ENCODE results near the gene LRCOL1. TPM values are rescaled to one million over a fixed set of nuclear protein-coding genes. Genes with fewer than 3 reads are reported as not detected.

Gene LRCOL1
- total RNA-seq, 6 experiments from 2014 or later, result 0.61 to 13.1 (median 6.8) TPM

- Histone ChIP-seq H3K9me3 (no peaks in the 10 kb centered on the region), H3K4me1 (no peaks in the 10 kb centered on the region), H3K27ac (no peak overlapping the region), H3K36me3 (peaks cover 0 to 70% (median 17%) of the 10 kb centered on the region in 4 donors), H3K27me3 (no peaks in the 10 kb centered on the region), H3K4me3 (no peak overlapping the region)
- no CpG with 5 or more reads among the region's 10 CpGs for WGBS (ENCODE audit: insufficient coverage, low coverage, low lambda C conversion rate, missing lambda C conversion rate)
- DNase-seq (peak in 1 of 3 donors; percentile 28), ATAC-seq (no peak)
- intact Hi-C loops (cut with DNase I), result no loop called here
- TF ChIP-seq, protein P1, sequence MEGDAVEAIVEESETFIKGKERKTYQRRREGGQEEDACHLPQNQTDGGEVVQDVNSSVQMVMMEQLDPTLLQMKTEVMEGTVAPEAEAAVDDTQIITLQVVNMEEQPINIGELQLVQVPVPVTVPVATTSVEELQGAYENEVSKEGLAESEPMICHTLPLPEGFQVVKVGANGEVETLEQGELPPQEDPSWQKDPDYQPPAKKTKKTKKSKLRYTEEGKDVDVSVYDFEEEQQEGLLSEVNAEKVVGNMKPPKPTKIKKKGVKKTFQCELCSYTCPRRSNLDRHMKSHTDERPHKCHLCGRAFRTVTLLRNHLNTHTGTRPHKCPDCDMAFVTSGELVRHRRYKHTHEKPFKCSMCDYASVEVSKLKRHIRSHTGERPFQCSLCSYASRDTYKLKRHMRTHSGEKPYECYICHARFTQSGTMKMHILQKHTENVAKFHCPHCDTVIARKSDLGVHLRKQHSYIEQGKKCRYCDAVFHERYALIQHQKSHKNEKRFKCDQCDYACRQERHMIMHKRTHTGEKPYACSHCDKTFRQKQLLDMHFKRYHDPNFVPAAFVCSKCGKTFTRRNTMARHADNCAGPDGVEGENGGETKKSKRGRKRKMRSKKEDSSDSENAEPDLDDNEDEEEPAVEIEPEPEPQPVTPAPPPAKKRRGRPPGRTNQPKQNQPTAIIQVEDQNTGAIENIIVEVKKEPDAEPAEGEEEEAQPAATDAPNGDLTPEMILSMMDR (IDR thresholded peaks at IDR 0.05), result no peak
- TF ChIP-seq POLR2A (IDR thresholded peaks at IDR 0.05), result no peak
Measured at GRCh38 chr12:132633901-132634300, 23.5 kb upstream of the LRCOL1 start.

DNA sequence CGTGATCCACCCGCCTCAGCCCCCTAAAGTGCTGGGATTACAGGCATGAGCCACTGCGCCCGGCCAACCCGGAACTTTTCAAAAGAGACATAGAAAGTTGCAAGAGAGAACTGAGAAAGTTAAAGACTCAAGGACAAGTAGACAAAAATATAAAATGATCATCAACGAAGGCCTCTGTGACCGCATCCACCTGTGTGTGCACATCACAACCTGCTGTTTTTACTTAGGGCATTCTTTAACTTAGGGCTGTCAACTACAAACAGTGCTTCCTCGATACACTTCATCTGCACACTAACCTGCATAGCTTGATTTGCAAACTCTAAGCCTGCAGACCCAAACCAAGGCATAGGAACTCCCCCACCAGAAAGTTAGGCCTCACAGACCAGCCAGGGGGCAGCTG lies 23.0 kb upstream of the LRCOL1 start:
- no peak for TF ChIP-seq POLR2A (IDR thresholded peaks at IDR 0.05)
- TF ChIP-seq, protein P1 (IDR thresholded peaks at IDR 0.05), result no peak
- Histone ChIP-seq H3K36me3 (peaks cover 0 to 70% (median 17%) of the 10 kb centered on the region in 4 donors), H3K4me1 (no peaks in the 10 kb centered on the region), H3K27ac (no peak overlapping the region), H3K4me3 (no peak overlapping the region), H3K9me3 (no peaks in the 10 kb centered on the region), H3K27me3 (no peaks in the 10 kb centered on the region)
- intact Hi-C loops (cut with DNase I), result no loop called here
- DNase-seq (peak in 1 of 3 donors; percentile 14), ATAC-seq (no peak)
- 99% methylated on average over 8 of the region's 8 CpGs for WGBS (ENCODE audit: insufficient coverage, low coverage, low lambda C conversion rate, missing lambda C conversion rate)

- intact Hi-C loops (cut with DNase I), result no loop called here
- no peak overlapping the region for H3K27ac ChIP-seq
- ATAC-seq, result no peak
- peaks cover 0 to 67% (median 17%) of the 10 kb centered on the region in 4 donors for H3K36me3 ChIP-seq
- DNase-seq, result peak in 1 of 3 donors; percentile 48
- no peaks in the 10 kb centered on the region for H3K4me1 ChIP-seq
- TF ChIP-seq, protein P1 (IDR thresholded peaks at IDR 0.05), result no peak
- TF ChIP-seq POLR2A (IDR thresholded peaks at IDR 0.05), result no peak
- WGBS (ENCODE audit: insufficient coverage, low coverage, low lambda C conversion rate, missing lambda C conversion rate), result 58% methylated on average over 6 of the region's 17 CpGs
- H3K4me3 ChIP-seq, result no peak overlapping the region
- no peaks in the 10 kb centered on the region for H3K9me3 ChIP-seq
- no peaks in the 10 kb centered on the region for H3K27me3 ChIP-seq
Measured at GRCh38 chr12:132632521-132633228, 22.3 kb upstream of the LRCOL1 start.

DNA sequence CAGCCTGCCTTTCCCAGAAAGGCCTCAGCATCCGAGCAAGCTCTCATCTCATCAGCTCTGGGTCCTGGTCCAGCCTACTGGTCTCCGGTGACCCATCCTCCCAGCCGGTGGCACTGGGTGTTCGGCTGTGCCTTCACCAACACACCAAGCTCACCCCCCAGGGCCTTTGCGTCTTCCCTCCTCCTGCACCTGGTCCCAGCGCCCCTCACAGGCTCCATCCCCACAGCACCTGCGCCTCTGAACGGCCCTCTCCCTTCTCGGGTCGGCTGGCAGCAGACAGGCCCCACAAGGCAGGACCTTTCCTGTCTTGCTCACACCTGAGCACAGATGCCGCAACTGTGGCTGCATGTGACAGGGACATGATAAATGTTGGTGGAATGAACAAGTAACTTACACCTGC lies 21.3 kb upstream of the LRCOL1 start:
- DNase-seq (peak in 1 of 3 donors; percentile 48), ATAC-seq (no peak)
- intact Hi-C loops (cut with DNase I), result no loop called here
- Histone ChIP-seq H3K4me1 (no peaks in the 10 kb centered on the region), H3K9me3 (no peaks in the 10 kb centered on the region), H3K4me3 (no peak overlapping the region), H3K36me3 (peaks cover 0 to 58% (median 15%) of the 10 kb centered on the region in 4 donors), H3K27me3 (no peaks in the 10 kb centered on the region), H3K27ac (no peak overlapping the region)
- WGBS (ENCODE audit: insufficient coverage, low coverage, low lambda C conversion rate, missing lambda C conversion rate), result 91% methylated on average over 8 of the region's 11 CpGs
- TF ChIP-seq, protein P1 (IDR thresholded peaks at IDR 0.05), result no peak
- TF ChIP-seq POLR2A (IDR thresholded peaks at IDR 0.05), result no peak
